Neural cell (in vitro differentiated cells): ENCODE measurements around the gene GRM4. TPM values are rescaled to one million over a fixed set of nuclear protein-coding genes. Genes with fewer than 3 reads are reported as not detected.

ENCODE experiments used
- H2AFZ ChIP-seq: fragments of 200-600, 300-800 bp; sonication (generic), shearing (Covaris generic); 2 replicates; pipeline ENCODE4 v1.6.0; 2014; ENCODE audit warnings: low read depth, mild to moderate bottlenecking, antibody characterized with exemption, low read length, moderate library complexity
- H3F3A ChIP-seq: fragments of 200-600 bp; shearing (Covaris generic); 2 replicates; pipeline ENCODE4 v1.6.1; 2016; ENCODE audit warnings: mild to moderate bottlenecking, moderate library complexity, mixed read lengths, antibody characterized with exemption, low read length; ENCODE audit not compliant: insufficient read depth, poor library complexity, severe bottlenecking
- H3K27ac ChIP-seq: fragments of 200-600, 300-800 bp; sonication (generic), shearing (Covaris generic); 2 replicates; pipeline ENCODE4 v1.5.1; 2014; ENCODE audit warnings: mild to moderate bottlenecking, low read length, moderate library complexity
- H3K27me3 ChIP-seq: fragments of 300-800, 200-600 bp; sonication (generic), shearing (Covaris generic); 2 replicates; pipeline ENCODE4 v1.6.0; 2014; ENCODE audit warnings: mild to moderate bottlenecking, low read depth, low read length, moderate library complexity; ENCODE audit not compliant: insufficient read depth
- H3K36me3 ChIP-seq: fragments of 300-800, 200-600 bp; sonication (generic), shearing (Covaris generic); 2 replicates; pipeline ENCODE4 v1.5.1; 2014; ENCODE audit warnings: mild to moderate bottlenecking, antibody characterized with exemption, low read length, moderate library complexity; ENCODE audit not compliant: insufficient read depth
- H3K4me2 ChIP-seq: fragments of 300-800, 200-600 bp; sonication (generic), shearing (Covaris generic); 2 replicates; pipeline ENCODE4 v1.6.0; 2014; ENCODE audit warnings: mild to moderate bottlenecking, low read length
- H3K4me3 ChIP-seq: fragments of 300-800, 200-600 bp; sonication (generic), shearing (Covaris generic); 2 replicates; pipeline ENCODE4 v1.5.1; 2014; ENCODE audit warnings: mild to moderate bottlenecking, low read length, moderate library complexity
- H3K79me2 ChIP-seq: fragments of 200-600 bp; shearing (Covaris generic); replicated peaks from 2 replicates; pipeline ENCODE4 v1.6.0; 2014; ENCODE audit warnings: mild to moderate bottlenecking, low read length, moderate library complexity; ENCODE audit not compliant: insufficient read depth
- H3K9ac ChIP-seq: fragments of 300-800, 200-600 bp; sonication (generic), shearing (Covaris generic); 2 replicates; pipeline ENCODE4 v1.6.1; 2016; ENCODE audit warnings: mild to moderate bottlenecking, low read length, mixed read lengths
- H3K9me2 ChIP-seq: fragments of 200-600 bp; shearing (Covaris generic); 2 replicates; pipeline ENCODE4 v1.6.1; 2016; ENCODE audit warnings: mild to moderate bottlenecking, low read length, mixed read lengths; ENCODE audit not compliant: insufficient read depth
- H3K9me3 ChIP-seq: fragments of 200-600, 300-800 bp; sonication (generic), shearing (Covaris generic); 2 replicates; pipeline ENCODE4 v1.6.1; 2016; ENCODE audit warnings: mild to moderate bottlenecking, mixed run types, low read length, moderate library complexity, mixed read lengths
- H4K20me1 ChIP-seq: fragments of 200-600 bp; shearing (Covaris generic); 2 replicates; pipeline ENCODE4 v1.6.1; 2016; ENCODE audit warnings: mild to moderate bottlenecking, mixed run types; ENCODE audit not compliant: insufficient read depth
- CTCF ChIP-seq: fragments of 450-650 bp; IDR thresholded peaks from 2 replicates; pipeline ENCODE4 v1.5.1; 2014; ENCODE audit warnings: antibody characterized with exemption, mild to moderate bottlenecking, moderate library complexity; ENCODE audit not compliant: poor library complexity, severe bottlenecking
- EP300 ChIP-seq: fragments of 450-650 bp; conservative IDR thresholded peaks from 2 replicates; pipeline ENCODE4 v1.6.1; 2014; ENCODE audit warnings: antibody characterized with exemption, mild to moderate bottlenecking, moderate library complexity; ENCODE audit not compliant: poor library complexity, severe bottlenecking
- EZH2 ChIP-seq: fragments of 200-600, 300-800 bp; shearing (Covaris generic), sonication (generic); IDR thresholded peaks from 2 replicates; pipeline ENCODE4 v1.6.1; 2014; ENCODE audit warnings: antibody characterized with exemption, low read length, borderline replicate concordance, mild to moderate bottlenecking; ENCODE audit not compliant: insufficient read depth, poor library complexity, severe bottlenecking
- MXI1 ChIP-seq: fragments of 450-650 bp; conservative IDR thresholded peaks from 2 replicates; pipeline ENCODE4 v1.6.1; 2014; ENCODE audit warnings: antibody characterized with exemption, mild to moderate bottlenecking; ENCODE audit not compliant: poor library complexity, severe bottlenecking
- POLR2AphosphoS5 ChIP-seq: IDR thresholded peaks from 2 replicates; pipeline ENCODE4 v1.6.1; 2012
- RAD21 ChIP-seq: fragments of 450-650 bp; conservative IDR thresholded peaks from 2 replicates; pipeline ENCODE4 v1.6.1; 2014; ENCODE audit warnings: antibody characterized with exemption, mild to moderate bottlenecking, moderate library complexity
- SMC3 ChIP-seq: fragments of 450-650 bp; conservative IDR thresholded peaks from 2 replicates; pipeline ENCODE4 v1.6.1; 2014; ENCODE audit warnings: antibody characterized with exemption, mild to moderate bottlenecking, moderate library complexity; ENCODE audit not compliant: poor library complexity
- TAF1 ChIP-seq: IDR thresholded peaks from 2 replicates; pipeline ENCODE4 v1.6.1; 2012; ENCODE audit warnings: low read depth
- polyA minus RNA-seq: library from RNA; depleted of rRNA, polyadenylated mRNA; stranded (reverse); fragments of >200 nt; gene quantifications from 2 replicates; pipeline ENCODE4 v1.2.3, GENCODE V29; 2014
- polyA plus RNA-seq: library from polyadenylated mRNA; depleted of rRNA; stranded (reverse); fragments of >200 nt; gene quantifications from 2 replicates; pipeline ENCODE4 v1.2.3, GENCODE V29; 2014
- TF ChIP-seq, protein P1 (sequence below): IDR thresholded peaks from 2 replicates; pipeline ENCODE4 v1.6.1; 2012; ENCODE audit warnings: borderline replicate concordance

Gene GRM4
- polyA plus RNA-seq, result 2.1 and 3.7 TPM in 2 replicates
- 6.0 and 8.0 TPM in 2 replicates for polyA minus RNA-seq

DNA sequence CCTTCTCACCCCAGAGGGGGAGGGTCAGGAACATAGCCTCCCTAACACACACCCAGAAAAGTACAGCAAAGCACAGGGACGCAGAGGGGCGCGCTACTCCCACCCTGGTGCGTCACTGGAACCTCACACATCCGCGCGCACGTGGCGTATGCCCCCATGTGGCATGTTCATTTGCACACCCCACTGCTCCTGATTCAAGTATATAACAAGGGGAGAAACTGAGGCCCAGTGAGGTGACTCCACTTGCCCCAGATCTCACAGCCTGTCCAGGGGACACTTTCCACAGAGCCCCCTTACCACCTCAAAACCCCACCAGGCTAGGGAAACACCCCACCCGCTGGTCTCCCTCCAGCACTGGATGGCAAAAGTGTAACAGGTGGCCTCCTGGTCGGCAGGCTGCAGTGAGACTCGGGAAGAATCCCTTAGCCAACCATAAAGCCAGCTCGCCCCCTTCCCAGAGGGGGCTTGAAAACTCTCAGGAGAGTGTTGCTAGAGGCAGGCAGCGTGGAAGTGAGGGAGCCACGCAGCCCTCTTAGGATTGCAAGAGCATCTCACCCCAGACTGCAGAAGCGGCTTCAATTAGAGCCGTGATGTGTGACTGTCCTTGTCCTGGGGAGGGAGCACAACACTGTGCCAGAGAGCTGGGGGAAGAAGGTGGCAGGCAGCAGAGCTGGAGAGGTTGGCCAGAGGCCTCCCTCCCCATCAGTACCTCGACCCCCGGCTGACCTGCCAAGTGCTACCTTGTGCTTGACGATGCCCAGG is at the start of gene GRM4:
Gene GRM4 (minus strand): TSS at position 67 of the 762 bp plus-strand sequence. CDS start 12,591 bp downstream, outside the sequence.
- Histone ChIP-seq H3K79me2 (no peaks in the 10 kb centered on the region), H3K4me2 (peak within 1 kb of the TSS; percentile 82), H3K27me3 (peaks cover 37% of the 10 kb centered on the region), H3K36me3 (no peaks in the 10 kb centered on the region), H3K9ac (peak within 1 kb of the TSS; percentile 74), H3K9me2 (no peaks in the 10 kb centered on the region), H4K20me1 (no peaks in the 10 kb centered on the region), H3K27ac (peak within 1 kb of the TSS; percentile 52), H3F3A (no peaks in the 10 kb centered on the region), H2AFZ (peak within 1 kb of the TSS; percentile 40), H3K4me3 (peak within 1 kb of the TSS; percentile 93), H3K9me3 (no peaks in the 10 kb centered on the region)
- TF ChIP-seq EZH2, result no peak
- peak; percentile 55 for TF ChIP-seq SMC3
- TF ChIP-seq TAF1, result no peak
- peak; percentile 50 for TF ChIP-seq CTCF
- peak; percentile 33 for TF ChIP-seq RAD21
- TF ChIP-seq EP300, result no peak

DNA sequence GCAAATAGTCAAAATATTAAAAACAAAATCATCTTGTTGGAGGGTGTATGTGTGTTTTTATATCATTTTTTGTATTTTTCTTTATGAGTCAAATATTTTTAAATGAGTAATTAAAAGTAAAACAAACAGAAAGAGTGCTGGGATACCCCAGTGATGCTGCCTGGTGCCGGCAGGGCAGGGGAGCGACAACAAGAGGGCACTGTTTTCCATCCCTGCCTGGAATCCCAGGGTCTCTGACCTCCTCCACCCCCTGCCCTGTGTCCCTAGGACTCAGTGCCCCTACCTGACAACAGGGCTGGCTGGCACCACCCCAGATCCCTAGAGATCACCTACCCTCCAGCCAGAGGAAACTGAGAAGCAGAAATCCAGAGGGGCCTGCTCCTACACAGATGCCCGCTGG is 48.9 kb upstream of the GRM4 start:
- Histone ChIP-seq H3K4me2 (no peak overlapping the region), H3K9me3 (no peaks in the 10 kb centered on the region), H3K36me3 (no peaks in the 10 kb centered on the region), H3K9ac (no peak overlapping the region), H3K9me2 (no peaks in the 10 kb centered on the region), H4K20me1 (no peaks in the 10 kb centered on the region), H3K79me2 (no peaks in the 10 kb centered on the region), H3K4me3 (no peak overlapping the region), H3K27me3 (no peaks in the 10 kb centered on the region), H3F3A (no peaks in the 10 kb centered on the region), H2AFZ (no peak overlapping the region), H3K27ac (no peak overlapping the region)
- TF ChIP-seq TAF1, result no peak
- TF ChIP-seq POLR2AphosphoS5, result no peak
- no peak for TF ChIP-seq EZH2
- TF ChIP-seq RAD21, result no peak
- no peak for TF ChIP-seq SMC3
- TF ChIP-seq, protein P1, sequence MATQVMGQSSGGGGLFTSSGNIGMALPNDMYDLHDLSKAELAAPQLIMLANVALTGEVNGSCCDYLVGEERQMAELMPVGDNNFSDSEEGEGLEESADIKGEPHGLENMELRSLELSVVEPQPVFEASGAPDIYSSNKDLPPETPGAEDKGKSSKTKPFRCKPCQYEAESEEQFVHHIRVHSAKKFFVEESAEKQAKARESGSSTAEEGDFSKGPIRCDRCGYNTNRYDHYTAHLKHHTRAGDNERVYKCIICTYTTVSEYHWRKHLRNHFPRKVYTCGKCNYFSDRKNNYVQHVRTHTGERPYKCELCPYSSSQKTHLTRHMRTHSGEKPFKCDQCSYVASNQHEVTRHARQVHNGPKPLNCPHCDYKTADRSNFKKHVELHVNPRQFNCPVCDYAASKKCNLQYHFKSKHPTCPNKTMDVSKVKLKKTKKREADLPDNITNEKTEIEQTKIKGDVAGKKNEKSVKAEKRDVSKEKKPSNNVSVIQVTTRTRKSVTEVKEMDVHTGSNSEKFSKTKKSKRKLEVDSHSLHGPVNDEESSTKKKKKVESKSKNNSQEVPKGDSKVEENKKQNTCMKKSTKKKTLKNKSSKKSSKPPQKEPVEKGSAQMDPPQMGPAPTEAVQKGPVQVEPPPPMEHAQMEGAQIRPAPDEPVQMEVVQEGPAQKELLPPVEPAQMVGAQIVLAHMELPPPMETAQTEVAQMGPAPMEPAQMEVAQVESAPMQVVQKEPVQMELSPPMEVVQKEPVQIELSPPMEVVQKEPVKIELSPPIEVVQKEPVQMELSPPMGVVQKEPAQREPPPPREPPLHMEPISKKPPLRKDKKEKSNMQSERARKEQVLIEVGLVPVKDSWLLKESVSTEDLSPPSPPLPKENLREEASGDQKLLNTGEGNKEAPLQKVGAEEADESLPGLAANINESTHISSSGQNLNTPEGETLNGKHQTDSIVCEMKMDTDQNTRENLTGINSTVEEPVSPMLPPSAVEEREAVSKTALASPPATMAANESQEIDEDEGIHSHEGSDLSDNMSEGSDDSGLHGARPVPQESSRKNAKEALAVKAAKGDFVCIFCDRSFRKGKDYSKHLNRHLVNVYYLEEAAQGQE, result no peak
- no peak for TF ChIP-seq CTCF
- TF ChIP-seq MXI1, result no peak
- no peak for TF ChIP-seq EP300
